ENCODE results near the gene TMEM63B. TPM values are rescaled to one million over a fixed set of nuclear protein-coding genes. Genes with fewer than 3 reads are reported as not detected.

TMEM63B gene
- total and polyA plus RNA-seq, 2 of the 8 experiments (the other 6 are each of a cell fraction or from before 2014, with no cell fraction given): 61.1 to 96.8 TPM

DNA sequence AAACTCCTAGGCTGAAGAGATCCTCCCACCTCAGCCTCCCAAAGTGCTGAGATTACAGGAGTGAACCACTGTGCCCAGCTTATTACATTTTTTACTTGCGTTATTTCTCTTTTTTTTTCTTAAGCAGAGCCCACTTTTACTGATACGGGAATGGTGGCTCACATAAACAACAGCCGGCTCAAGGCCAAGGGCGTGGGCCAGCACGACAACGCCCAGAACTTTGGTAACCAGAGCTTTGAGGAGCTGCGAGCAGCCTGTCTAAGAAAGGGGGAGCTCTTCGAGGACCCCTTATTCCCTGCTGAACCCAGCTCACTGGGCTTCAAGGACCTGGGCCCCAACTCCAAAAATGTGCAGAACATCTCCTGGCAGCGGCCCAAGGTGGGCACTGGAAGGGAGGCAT, 41.8 kb downstream of the TMEM63B start (continued):
- TF ChIP-seq TBP (IDR thresholded peaks at IDR 0.05; ENCODE audit: low read depth, low read length): no peak
- no peak for TF ChIP-seq HDAC2 (IDR thresholded peaks at IDR 0.05; ENCODE audit: borderline replicate concordance in 1 of 2, low read depth in 2 of 2, low read length in 2 of 2)
- TF ChIP-seq CTBP2 (IDR thresholded peaks at IDR 0.05; ENCODE audit: borderline replicate concordance, insufficient read depth, insufficient read length, low read length): no peak
- no peak for TF ChIP-seq JUND (IDR thresholded peaks at IDR 0.05; ENCODE audit: low read length)
- TF ChIP-seq POLR2A (IDR thresholded peaks at IDR 0.05; ENCODE audit: control extremely low read depth in 1 of 2, low read depth in 2 of 2, low read length in 2 of 2): no peak
- TF ChIP-seq JUN (IDR thresholded peaks at IDR 0.05; ENCODE audit: low read depth, low read length): no peak
- TF ChIP-seq CBX5 (IDR thresholded peaks at IDR 0.05; ENCODE audit: low read depth, low read length): no peak
- no peak for TF ChIP-seq HDAC6 (IDR thresholded peaks at IDR 0.05; ENCODE audit: low read depth, low read length)
- TF ChIP-seq, protein P1, sequence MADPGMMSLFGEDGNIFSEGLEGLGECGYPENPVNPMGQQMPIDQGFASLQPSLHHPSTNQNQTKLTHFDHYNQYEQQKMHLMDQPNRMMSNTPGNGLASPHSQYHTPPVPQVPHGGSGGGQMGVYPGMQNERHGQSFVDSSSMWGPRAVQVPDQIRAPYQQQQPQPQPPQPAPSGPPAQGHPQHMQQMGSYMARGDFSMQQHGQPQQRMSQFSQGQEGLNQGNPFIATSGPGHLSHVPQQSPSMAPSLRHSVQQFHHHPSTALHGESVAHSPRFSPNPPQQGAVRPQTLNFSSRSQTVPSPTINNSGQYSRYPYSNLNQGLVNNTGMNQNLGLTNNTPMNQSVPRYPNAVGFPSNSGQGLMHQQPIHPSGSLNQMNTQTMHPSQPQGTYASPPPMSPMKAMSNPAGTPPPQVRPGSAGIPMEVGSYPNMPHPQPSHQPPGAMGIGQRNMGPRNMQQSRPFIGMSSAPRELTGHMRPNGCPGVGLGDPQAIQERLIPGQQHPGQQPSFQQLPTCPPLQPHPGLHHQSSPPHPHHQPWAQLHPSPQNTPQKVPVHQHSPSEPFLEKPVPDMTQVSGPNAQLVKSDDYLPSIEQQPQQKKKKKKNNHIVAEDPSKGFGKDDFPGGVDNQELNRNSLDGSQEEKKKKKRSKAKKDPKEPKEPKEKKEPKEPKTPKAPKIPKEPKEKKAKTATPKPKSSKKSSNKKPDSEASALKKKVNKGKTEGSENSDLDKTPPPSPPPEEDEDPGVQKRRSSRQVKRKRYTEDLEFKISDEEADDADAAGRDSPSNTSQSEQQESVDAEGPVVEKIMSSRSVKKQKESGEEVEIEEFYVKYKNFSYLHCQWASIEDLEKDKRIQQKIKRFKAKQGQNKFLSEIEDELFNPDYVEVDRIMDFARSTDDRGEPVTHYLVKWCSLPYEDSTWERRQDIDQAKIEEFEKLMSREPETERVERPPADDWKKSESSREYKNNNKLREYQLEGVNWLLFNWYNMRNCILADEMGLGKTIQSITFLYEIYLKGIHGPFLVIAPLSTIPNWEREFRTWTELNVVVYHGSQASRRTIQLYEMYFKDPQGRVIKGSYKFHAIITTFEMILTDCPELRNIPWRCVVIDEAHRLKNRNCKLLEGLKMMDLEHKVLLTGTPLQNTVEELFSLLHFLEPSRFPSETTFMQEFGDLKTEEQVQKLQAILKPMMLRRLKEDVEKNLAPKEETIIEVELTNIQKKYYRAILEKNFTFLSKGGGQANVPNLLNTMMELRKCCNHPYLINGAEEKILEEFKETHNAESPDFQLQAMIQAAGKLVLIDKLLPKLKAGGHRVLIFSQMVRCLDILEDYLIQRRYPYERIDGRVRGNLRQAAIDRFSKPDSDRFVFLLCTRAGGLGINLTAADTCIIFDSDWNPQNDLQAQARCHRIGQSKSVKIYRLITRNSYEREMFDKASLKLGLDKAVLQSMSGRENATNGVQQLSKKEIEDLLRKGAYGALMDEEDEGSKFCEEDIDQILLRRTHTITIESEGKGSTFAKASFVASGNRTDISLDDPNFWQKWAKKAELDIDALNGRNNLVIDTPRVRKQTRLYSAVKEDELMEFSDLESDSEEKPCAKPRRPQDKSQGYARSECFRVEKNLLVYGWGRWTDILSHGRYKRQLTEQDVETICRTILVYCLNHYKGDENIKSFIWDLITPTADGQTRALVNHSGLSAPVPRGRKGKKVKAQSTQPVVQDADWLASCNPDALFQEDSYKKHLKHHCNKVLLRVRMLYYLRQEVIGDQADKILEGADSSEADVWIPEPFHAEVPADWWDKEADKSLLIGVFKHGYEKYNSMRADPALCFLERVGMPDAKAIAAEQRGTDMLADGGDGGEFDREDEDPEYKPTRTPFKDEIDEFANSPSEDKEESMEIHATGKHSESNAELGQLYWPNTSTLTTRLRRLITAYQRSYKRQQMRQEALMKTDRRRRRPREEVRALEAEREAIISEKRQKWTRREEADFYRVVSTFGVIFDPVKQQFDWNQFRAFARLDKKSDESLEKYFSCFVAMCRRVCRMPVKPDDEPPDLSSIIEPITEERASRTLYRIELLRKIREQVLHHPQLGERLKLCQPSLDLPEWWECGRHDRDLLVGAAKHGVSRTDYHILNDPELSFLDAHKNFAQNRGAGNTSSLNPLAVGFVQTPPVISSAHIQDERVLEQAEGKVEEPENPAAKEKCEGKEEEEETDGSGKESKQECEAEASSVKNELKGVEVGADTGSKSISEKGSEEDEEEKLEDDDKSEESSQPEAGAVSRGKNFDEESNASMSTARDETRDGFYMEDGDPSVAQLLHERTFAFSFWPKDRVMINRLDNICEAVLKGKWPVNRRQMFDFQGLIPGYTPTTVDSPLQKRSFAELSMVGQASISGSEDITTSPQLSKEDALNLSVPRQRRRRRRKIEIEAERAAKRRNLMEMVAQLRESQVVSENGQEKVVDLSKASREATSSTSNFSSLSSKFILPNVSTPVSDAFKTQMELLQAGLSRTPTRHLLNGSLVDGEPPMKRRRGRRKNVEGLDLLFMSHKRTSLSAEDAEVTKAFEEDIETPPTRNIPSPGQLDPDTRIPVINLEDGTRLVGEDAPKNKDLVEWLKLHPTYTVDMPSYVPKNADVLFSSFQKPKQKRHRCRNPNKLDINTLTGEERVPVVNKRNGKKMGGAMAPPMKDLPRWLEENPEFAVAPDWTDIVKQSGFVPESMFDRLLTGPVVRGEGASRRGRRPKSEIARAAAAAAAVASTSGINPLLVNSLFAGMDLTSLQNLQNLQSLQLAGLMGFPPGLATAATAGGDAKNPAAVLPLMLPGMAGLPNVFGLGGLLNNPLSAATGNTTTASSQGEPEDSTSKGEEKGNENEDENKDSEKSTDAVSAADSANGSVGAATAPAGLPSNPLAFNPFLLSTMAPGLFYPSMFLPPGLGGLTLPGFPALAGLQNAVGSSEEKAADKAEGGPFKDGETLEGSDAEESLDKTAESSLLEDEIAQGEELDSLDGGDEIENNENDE (IDR thresholded peaks at IDR 0.05; ENCODE audit: insufficient replicate concordance, low read length): no peak

All from H1 (cell line).